SU-DHL-6 (cell line): ENCODE data around the gene NID1.

Experiments used
- H2AFZ ChIP-seq: fragments of 200-600 bp; sonication (generic); 2 replicates; pipeline ENCODE4 v1.6.1; 2014; ENCODE audit warnings: low read depth, mild to moderate bottlenecking, moderate library complexity, mixed read lengths, antibody characterized with exemption, low read length; ENCODE audit not compliant: severe bottlenecking
- H3F3A ChIP-seq: fragments of 200-600 bp; shearing (Covaris generic); 2 replicates; pipeline ENCODE4 v1.6.0; 2016; ENCODE audit warnings: antibody characterized with exemption, mild to moderate bottlenecking; ENCODE audit not compliant: insufficient read depth
- H3K27ac ChIP-seq: fragments of 200-600 bp; sonication (generic); 2 replicates; pipeline ENCODE4 v1.5.1; 2016; ENCODE audit warnings: low read depth, mild to moderate bottlenecking, low read length, moderate library complexity, mixed read lengths
- H3K27me3 ChIP-seq: fragments of 200-600 bp; sonication (generic), shearing (Covaris generic); 2 replicates; pipeline ENCODE4 v1.6.0; 2014; ENCODE audit warnings: mild to moderate bottlenecking, low read length
- H3K36me3 ChIP-seq: fragments of 200-600 bp; sonication (generic); 2 replicates; pipeline ENCODE4 v1.6.1; 2014; ENCODE audit warnings: mild to moderate bottlenecking, low read length, mixed read lengths
- H3K4me2 ChIP-seq: fragments of 300-600, 200-600 bp; shearing (Covaris generic), sonication (generic); 2 replicates; pipeline ENCODE4 v1.6.0; 2014; ENCODE audit warnings: low read length, low read depth, mild to moderate bottlenecking; ENCODE audit not compliant: poor library complexity, severe bottlenecking
- H3K4me3 ChIP-seq: fragments of 200-600 bp; sonication (generic); 2 replicates; pipeline ENCODE4 v1.5.1; 2014; ENCODE audit warnings: antibody characterized with exemption, low read length, mild to moderate bottlenecking, mixed read lengths; ENCODE audit not compliant: insufficient read depth, poor library complexity, severe bottlenecking
- H3K79me2 ChIP-seq: fragments of 200-600 bp; sonication (generic); 2 replicates; pipeline ENCODE4 v1.6.1; 2014; ENCODE audit warnings: mild to moderate bottlenecking, low read length, moderate library complexity; ENCODE audit not compliant: insufficient read depth
- H3K9ac ChIP-seq: fragments of 200-600 bp; sonication (generic); 2 replicates; pipeline ENCODE4 v1.7.0; 2014; ENCODE audit warnings: mild to moderate bottlenecking, low read length
- H3K9me2 ChIP-seq: fragments of 200-600 bp; sonication (generic); replicated peaks from 2 replicates; pipeline ENCODE4 v1.6.1; 2014; ENCODE audit warnings: low read length; ENCODE audit not compliant: insufficient read depth
- H3K9me3 ChIP-seq: fragments of 200-600 bp; sonication (generic); 2 replicates; pipeline ENCODE4 v1.6.1; 2014; ENCODE audit warnings: low read length, mixed read lengths; ENCODE audit not compliant: insufficient read depth
- H4K20me1 ChIP-seq: fragments of 200-600 bp; sonication (generic); 2 replicates; pipeline ENCODE4 v1.6.1; 2014; ENCODE audit warnings: low read depth, mild to moderate bottlenecking, antibody characterized with exemption, low read length, moderate library complexity, mixed read lengths
- CTCF ChIP-seq: fragments of 200-600 bp; sonication (generic); IDR thresholded peaks from one replicate; pipeline ENCODE4 v1.5.1; 2017; ENCODE audit warnings: antibody characterized with exemption, mild to moderate bottlenecking, low read length, moderate library complexity; ENCODE audit not compliant: insufficient read depth, poor library complexity, severe bottlenecking
- EZH2phosphoT487 ChIP-seq: fragments of 200-600 bp; sonication (generic), shearing (Covaris generic); conservative IDR thresholded peaks from 2 replicates; pipeline ENCODE4 v1.6.1; 2018; ENCODE audit warnings: mild to moderate bottlenecking, antibody characterized with exemption, low read length, moderate library complexity, mixed read lengths

Gene NID1

GRCh38 chr1:235984041-235984825 is 80.7 kb downstream of the NID1 start:
- H3K9me3 ChIP-seq: no peaks in the 10 kb centered on the region
- H3K4me3 ChIP-seq: no peak overlapping the region
- no peaks in the 10 kb centered on the region for H3K36me3 ChIP-seq
- H3K79me2 ChIP-seq: no peaks in the 10 kb centered on the region
- TF ChIP-seq CTCF: no peak
- no peak for TF ChIP-seq EZH2phosphoT487
- no peak overlapping the region for H2AFZ ChIP-seq
- no peaks in the 10 kb centered on the region for H3K9me2 ChIP-seq
- no peak overlapping the region for H3K4me2 ChIP-seq
- no peaks in the 10 kb centered on the region for H3F3A ChIP-seq
- no peaks in the 10 kb centered on the region for H3K27me3 ChIP-seq
- H3K27ac ChIP-seq: no peak overlapping the region
- H4K20me1 ChIP-seq: no peaks in the 10 kb centered on the region
- H3K9ac ChIP-seq: no peak overlapping the region

- H2AFZ ChIP-seq: no peak overlapping the region
- H3K4me3 ChIP-seq: no peak overlapping the region
- H3F3A ChIP-seq: no peaks in the 10 kb centered on the region
- H3K9ac ChIP-seq: no peak overlapping the region
- H3K79me2 ChIP-seq: no peaks in the 10 kb centered on the region
- no peaks in the 10 kb centered on the region for H3K36me3 ChIP-seq
- H4K20me1 ChIP-seq: no peaks in the 10 kb centered on the region
- no peaks in the 10 kb centered on the region for H3K9me3 ChIP-seq
- H3K9me2 ChIP-seq: no peaks in the 10 kb centered on the region
- no peak overlapping the region for H3K27ac ChIP-seq
- TF ChIP-seq EZH2phosphoT487 (no peak), CTCF (no peak)
- no peaks in the 10 kb centered on the region for H3K27me3 ChIP-seq
- H3K4me2 ChIP-seq: no peak overlapping the region
These were observed 83.9 kb downstream of the NID1 start for GRCh38 chr1:235980976-235981375.

GRCh38 chr1:235979716-235980333 is 85.1 kb downstream of the NID1 start:
- Histone ChIP-seq H4K20me1 (no peaks in the 10 kb centered on the region), H2AFZ (no peak overlapping the region), H3K9me3 (no peaks in the 10 kb centered on the region), H3K27ac (no peak overlapping the region), H3K4me3 (no peak overlapping the region), H3K36me3 (no peaks in the 10 kb centered on the region), H3K4me2 (no peak overlapping the region), H3K27me3 (no peaks in the 10 kb centered on the region), H3K79me2 (no peaks in the 10 kb centered on the region), H3K9ac (no peak overlapping the region), H3F3A (no peaks in the 10 kb centered on the region), H3K9me2 (no peaks in the 10 kb centered on the region)
- TF ChIP-seq EZH2phosphoT487 (no peak), CTCF (no peak)
